Esophagus muscularis mucosa (tissue), 4 donors: ENCODE results near the gene FKBP10.

Experiments used
- EP300 ChIP-seq: sonication (generic); formaldehyde crosslinking; IDR thresholded peaks from one replicate; pipeline ENCODE4 v1.6.1; 2017; ENCODE audit warnings: antibody characterized with exemption
- POLR2A ChIP-seq: fragments of 450-650 bp; IDR thresholded peaks from one replicate; pipeline ENCODE4 v1.6.1; 2017; ENCODE audit warnings: antibody characterized with exemption, moderate library complexity, mild to moderate bottlenecking, low read depth
- POLR2AphosphoS5 ChIP-seq, 2 donors: sonication (generic); formaldehyde crosslinking; IDR thresholded peaks; one replicate each; pipeline ENCODE4 v1.6.1; 2017; ENCODE audit warnings: antibody characterized with exemption in 2 of 2
- TF ChIP-seq, protein P1 (sequence below), 3 experiments: fragments of 200-600 bp in 2 of 3; fragments of 450-650 bp in 1 of 3; sonication (generic) in 2 of 3; IDR thresholded peaks; one replicate each; pipeline ENCODE4 v1.5.1; 2017 to 2019; ENCODE audit warnings: antibody characterized with exemption in 3 of 3, mild to moderate bottlenecking in 2 of 3, moderate library complexity in 1 of 3

DNA sequence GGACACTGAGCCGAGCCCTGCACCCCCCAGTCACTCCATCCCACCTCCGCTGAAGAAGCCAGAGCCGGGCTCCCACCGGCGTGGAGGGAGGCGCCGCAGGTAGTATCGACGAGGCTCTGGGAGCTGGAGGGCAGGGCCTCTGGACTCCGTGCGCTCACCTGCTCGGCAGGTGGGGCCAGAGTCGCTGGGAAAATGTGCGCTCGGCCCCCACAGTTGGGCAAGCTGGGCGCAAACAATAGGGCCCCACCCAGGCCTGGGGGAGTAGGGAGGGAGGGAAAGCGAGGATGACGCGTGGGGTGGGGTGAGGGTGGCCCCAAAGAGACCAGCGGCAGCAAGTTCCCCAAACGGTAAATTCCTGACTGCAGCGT, 27.0 kb upstream of the FKBP10 start:
- TF ChIP-seq POLR2A (no peak), EP300 (no peak), POLR2AphosphoS5 (IDR thresholded peaks at IDR 0.05) (no peak)
- TF ChIP-seq, protein P1, sequence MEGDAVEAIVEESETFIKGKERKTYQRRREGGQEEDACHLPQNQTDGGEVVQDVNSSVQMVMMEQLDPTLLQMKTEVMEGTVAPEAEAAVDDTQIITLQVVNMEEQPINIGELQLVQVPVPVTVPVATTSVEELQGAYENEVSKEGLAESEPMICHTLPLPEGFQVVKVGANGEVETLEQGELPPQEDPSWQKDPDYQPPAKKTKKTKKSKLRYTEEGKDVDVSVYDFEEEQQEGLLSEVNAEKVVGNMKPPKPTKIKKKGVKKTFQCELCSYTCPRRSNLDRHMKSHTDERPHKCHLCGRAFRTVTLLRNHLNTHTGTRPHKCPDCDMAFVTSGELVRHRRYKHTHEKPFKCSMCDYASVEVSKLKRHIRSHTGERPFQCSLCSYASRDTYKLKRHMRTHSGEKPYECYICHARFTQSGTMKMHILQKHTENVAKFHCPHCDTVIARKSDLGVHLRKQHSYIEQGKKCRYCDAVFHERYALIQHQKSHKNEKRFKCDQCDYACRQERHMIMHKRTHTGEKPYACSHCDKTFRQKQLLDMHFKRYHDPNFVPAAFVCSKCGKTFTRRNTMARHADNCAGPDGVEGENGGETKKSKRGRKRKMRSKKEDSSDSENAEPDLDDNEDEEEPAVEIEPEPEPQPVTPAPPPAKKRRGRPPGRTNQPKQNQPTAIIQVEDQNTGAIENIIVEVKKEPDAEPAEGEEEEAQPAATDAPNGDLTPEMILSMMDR (IDR thresholded peaks at IDR 0.05): no peak
